Measurements from ENCODE around the gene LYPD6. TPM values are rescaled to one million over a fixed set of nuclear protein-coding genes. Genes with fewer than 3 reads are reported as not detected.

Gene LYPD6
- total RNA-seq, 2 donors from 2014 or later: 0.63 to 1.2 TPM

DNA sequence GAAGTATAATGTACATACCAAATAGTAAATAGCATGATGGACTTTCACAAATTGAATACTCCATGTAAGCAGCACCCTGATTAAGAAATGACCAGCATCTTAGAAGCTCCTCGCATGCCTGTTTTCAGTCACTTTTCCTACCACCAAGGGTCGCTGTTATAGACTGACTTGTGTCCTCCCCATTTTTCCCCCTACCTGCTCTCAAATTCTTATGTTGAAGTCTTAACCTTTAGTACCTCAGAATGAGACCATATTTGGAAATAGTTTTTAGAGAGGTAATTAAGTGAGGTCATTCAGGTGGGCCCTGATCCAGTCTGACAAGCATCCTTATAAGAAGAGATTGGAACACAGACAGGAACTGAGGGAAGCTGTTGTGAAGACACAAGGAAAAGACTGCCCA lies 125.9 kb downstream of the LYPD6 start:
- no peak overlapping the region for H3K27ac ChIP-seq
- H3K9me3 ChIP-seq: peaks cover 0 to 23% of the 10 kb centered on the region in 2 donors
- no peaks in the 10 kb centered on the region for H3K27me3 ChIP-seq
- no peaks in the 10 kb centered on the region for H3K4me1 ChIP-seq
- DNase-seq (ENCODE audit: low spot score): no peak
- no peaks in the 10 kb centered on the region for H3K36me3 ChIP-seq
- TF ChIP-seq, protein P1, sequence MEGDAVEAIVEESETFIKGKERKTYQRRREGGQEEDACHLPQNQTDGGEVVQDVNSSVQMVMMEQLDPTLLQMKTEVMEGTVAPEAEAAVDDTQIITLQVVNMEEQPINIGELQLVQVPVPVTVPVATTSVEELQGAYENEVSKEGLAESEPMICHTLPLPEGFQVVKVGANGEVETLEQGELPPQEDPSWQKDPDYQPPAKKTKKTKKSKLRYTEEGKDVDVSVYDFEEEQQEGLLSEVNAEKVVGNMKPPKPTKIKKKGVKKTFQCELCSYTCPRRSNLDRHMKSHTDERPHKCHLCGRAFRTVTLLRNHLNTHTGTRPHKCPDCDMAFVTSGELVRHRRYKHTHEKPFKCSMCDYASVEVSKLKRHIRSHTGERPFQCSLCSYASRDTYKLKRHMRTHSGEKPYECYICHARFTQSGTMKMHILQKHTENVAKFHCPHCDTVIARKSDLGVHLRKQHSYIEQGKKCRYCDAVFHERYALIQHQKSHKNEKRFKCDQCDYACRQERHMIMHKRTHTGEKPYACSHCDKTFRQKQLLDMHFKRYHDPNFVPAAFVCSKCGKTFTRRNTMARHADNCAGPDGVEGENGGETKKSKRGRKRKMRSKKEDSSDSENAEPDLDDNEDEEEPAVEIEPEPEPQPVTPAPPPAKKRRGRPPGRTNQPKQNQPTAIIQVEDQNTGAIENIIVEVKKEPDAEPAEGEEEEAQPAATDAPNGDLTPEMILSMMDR (IDR thresholded peaks at IDR 0.05): no peak
- H3K4me3 ChIP-seq: no peak overlapping the region

DNA sequence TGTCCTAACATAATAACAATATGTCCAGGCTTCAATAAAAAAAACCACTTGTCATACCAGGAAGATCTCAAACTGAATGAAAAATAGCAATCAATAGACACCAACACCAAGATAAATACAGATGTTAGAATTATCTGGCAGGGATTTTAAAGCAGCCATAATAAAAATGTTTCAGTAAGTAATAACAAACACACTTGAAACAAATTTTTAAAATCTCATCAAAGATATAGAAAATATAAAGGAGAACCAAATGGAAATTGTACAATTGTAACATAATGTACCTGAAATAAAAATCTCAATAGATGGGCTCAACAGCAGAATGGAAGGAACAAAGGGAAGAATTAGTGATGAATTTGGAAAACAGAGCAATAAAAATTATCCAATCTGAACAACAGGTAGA lies 128.1 kb downstream of the LYPD6 start:
- no peaks in the 10 kb centered on the region for H3K27me3 ChIP-seq
- no peaks in the 10 kb centered on the region for H3K4me1 ChIP-seq
- H3K9me3 ChIP-seq: peaks cover 0 to 36% of the 10 kb centered on the region in 2 donors
- H3K27ac ChIP-seq: no peak overlapping the region
- H3K4me3 ChIP-seq: no peak overlapping the region
- H3K36me3 ChIP-seq: no peaks in the 10 kb centered on the region
- no peak for DNase-seq (ENCODE audit: low spot score)
- TF ChIP-seq, protein P1 (IDR thresholded peaks at IDR 0.05): no peak

DNA sequence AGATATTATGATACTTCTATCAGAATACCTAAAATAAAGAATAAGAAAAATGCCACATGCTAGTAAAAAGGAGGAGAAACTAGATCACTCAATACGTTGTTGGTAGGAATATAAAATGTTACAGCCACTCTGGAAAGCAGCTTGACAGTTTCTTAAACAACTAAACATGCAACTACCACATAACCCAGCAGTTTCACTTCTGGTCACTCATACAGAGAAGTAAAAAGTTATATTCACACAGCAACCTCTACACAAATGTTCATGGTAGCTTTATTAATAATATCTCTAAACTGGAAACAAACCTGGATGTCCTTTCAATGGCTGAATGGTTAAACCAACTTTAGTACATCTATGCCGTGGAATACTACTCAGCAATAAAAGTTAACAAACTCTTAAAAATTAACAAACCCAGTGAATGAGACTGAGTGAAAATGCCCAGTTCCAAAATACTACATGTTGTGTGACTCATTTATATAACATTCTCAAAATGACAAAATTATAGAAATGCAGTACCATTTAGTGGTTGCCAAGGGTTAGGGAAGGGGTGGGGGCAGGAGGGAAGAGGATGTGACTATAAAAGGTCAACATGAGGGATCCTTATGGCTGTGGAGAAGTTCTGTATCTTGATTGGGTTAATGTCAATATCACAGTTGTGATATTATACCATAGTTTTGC lies 133.1 kb downstream of the LYPD6 start:
- peaks cover 0 to 27% of the 10 kb centered on the region in 2 donors for H3K9me3 ChIP-seq
- DNase-seq (ENCODE audit: low spot score): no peak

DNA sequence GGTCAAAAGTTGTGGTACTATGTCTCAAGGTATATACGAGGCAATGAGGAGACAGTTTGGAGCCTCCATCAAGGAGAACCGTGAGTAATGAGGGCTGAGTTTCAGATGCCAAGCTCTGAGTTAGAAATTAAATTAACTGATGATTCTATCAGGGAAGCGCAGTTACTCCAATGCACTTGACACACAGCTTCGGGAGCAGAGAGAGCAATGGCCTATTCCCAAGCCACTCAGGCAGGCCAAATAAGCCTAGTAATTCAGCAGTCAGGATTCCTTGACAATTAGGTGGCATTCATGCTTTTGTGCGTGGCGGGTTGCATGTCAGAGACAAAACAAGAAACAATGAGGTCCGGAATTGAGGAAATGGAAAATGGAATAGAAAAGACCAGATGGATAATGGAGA lies 134.0 kb downstream of the LYPD6 start:
- Histone ChIP-seq H3K4me1 (no peaks in the 10 kb centered on the region), H3K4me3 (no peak overlapping the region), H3K36me3 (no peaks in the 10 kb centered on the region), H3K9me3 (peaks cover 0 to 19% of the 10 kb centered on the region in 2 donors), H3K27ac (no peak overlapping the region), H3K27me3 (no peaks in the 10 kb centered on the region)
- TF ChIP-seq, protein P1 (IDR thresholded peaks at IDR 0.05): no peak
- no peak for DNase-seq (ENCODE audit: low spot score)

More for the DNA sequence above, 133.1 kb downstream of the LYPD6 start:
- Histone ChIP-seq H3K4me3 (no peak overlapping the region), H3K27me3 (no peaks in the 10 kb centered on the region), H3K27ac (no peak overlapping the region), H3K4me1 (no peaks in the 10 kb centered on the region), H3K36me3 (no peaks in the 10 kb centered on the region)
- TF ChIP-seq, protein P1 (IDR thresholded peaks at IDR 0.05): no peak

DNA sequence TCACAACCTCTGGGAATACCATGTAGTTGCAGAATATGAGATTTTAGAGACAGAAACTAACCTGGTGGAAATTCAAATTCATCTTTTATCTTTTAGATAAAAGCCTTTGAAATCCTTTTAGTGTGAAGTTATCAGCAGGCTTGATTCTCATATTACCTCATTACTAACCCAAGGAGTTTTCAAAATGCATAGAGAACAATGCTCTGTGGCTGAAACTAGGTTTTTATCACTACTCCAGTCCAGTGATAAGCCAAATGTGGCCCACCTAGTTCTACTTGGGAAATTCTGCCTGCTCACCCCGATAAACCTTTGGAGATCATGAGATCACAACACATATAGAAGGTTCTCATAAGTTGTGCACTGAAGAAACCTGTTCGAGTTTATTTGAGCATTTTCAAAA lies 135.5 kb downstream of the LYPD6 start:
- no peaks in the 10 kb centered on the region for H3K4me1 ChIP-seq
- no peaks in the 10 kb centered on the region for H3K27me3 ChIP-seq
- no peak for DNase-seq (ENCODE audit: low spot score)
- TF ChIP-seq, protein P1 (IDR thresholded peaks at IDR 0.05): no peak
- H3K27ac ChIP-seq: no peak overlapping the region
- no peak overlapping the region for H3K4me3 ChIP-seq
- no peaks in the 10 kb centered on the region for H3K36me3 ChIP-seq
- peaks cover 0 to 12% of the 10 kb centered on the region in 2 donors for H3K9me3 ChIP-seq

DNA sequence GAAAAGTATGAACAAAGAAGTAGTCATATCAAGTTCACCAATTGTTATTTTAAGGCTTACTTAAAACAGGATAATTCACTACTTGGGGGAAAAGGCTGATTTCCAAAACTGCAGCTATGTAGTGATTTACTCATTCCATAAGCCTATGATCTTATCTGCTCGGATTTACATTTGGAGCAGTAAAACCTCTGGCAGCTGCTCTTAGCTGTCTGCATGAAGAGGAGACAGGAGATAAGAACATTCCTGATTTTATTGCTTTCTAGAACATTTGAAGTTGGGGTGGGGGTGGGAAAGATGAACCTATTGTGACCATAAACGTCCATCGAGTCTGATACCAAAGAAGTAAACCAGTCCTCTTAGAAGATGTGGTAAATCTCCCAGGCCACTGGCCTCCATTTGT lies 136.2 kb downstream of the LYPD6 start:
- no peak overlapping the region for H3K4me3 ChIP-seq
- no peak for DNase-seq (ENCODE audit: low spot score)
- H3K27ac ChIP-seq: no peak overlapping the region
- TF ChIP-seq, protein P1 (IDR thresholded peaks at IDR 0.05): no peak
- H3K9me3 ChIP-seq: peaks cover 0 to 9% of the 10 kb centered on the region in 2 donors
- no peaks in the 10 kb centered on the region for H3K27me3 ChIP-seq
- H3K4me1 ChIP-seq: no peaks in the 10 kb centered on the region
- H3K36me3 ChIP-seq: no peaks in the 10 kb centered on the region

Data from right atrium auricular region (tissue), 2 donors.